GM12878 (cell line): ENCODE results near the gene GPR87. TPM values are rescaled to one million over a fixed set of nuclear protein-coding genes. Genes with fewer than 3 reads are reported as not detected.

Experiments used
- ATAC-seq: fragments of 200-7000 bp; cut with Tn5 transposase; 3 replicates; pipeline ENCODE4 v1.9.1; 2020; ENCODE audit warnings: mild to moderate bottlenecking, moderate library complexity
- BruUV-seq: library from RNA; stranded (reverse); fragments of 400-500 nt; replicated peaks from 2 replicates; lab custom pipeline; 2021; lab: Mats Ljungman, UMichigan
- CTCF ChIA-PET: fragments of 300-600 bp; sonication (Branson Sonifier 250); formaldehyde crosslinking; extraction: SDS; loops from one replicate; lab custom pipeline; 2021; ENCODE audit warnings: inconsistent platforms; lab: Yijun Ruan, JAX
- POLR2A ChIA-PET: fragments of 350-600 bp; formaldehyde crosslinking; extraction: SDS; loops from one replicate; lab custom pipeline; 2021; ENCODE audit warnings: inconsistent platforms; lab: Charles Lee
- RAD21 ChIA-PET: fragments of 300-600 bp; sonication (Branson Sonifier 250); formaldehyde crosslinking; loops from one replicate; lab custom pipeline; 2023; ENCODE audit warnings: antibody characterized with exemption; ENCODE audit not compliant: unreplicated experiment; lab: Charles Lee
- SMC1A ChIA-PET: fragments of 300-600 bp; sonication (Branson Sonifier 250); formaldehyde crosslinking; loops from one replicate; lab custom pipeline; 2023; ENCODE audit not compliant: unreplicated experiment, uncharacterized antibody; lab: Charles Lee
- DNase-seq: peaks from one replicate; pipeline ENCODE4 v3.0.0-alpha.2; 2011; ENCODE audit warnings: low read depth, low spot score
- FAIRE-seq: peaks from 3 replicates; lab custom pipeline; 2011; peaks lifted over from hg19 to GRCh38; lab: Jason Lieb, UNC
- H2AFZ ChIP-seq: 2 replicates; pipeline ENCODE4 v1.6.0; 2011; ENCODE audit warnings: low read depth, low read length, control low read depth; ENCODE audit not compliant: control insufficient read depth
- H3K27ac ChIP-seq: 2 replicates; pipeline ENCODE4 v1.5.1; 2011; ENCODE audit warnings: control low read depth; ENCODE audit not compliant: control insufficient read depth, insufficient read depth
- H3K27me3 ChIP-seq, 2 experiments: replicated peaks in 1 of 2; 2 replicates each; pipeline versions ENCODE4 v1.6.0 to v1.6.1; 2011; ENCODE audit warnings: low read length in 1 of 2; ENCODE audit not compliant: control insufficient read depth in 2 of 2, insufficient read depth in 2 of 2
- H3K36me3 ChIP-seq, 2 experiments: 2 replicates each; pipeline ENCODE4 v1.5.1; 2011; ENCODE audit warnings: low read length in 1 of 2; ENCODE audit not compliant: control insufficient read depth in 2 of 2, insufficient read depth in 2 of 2
- H3K4me1 ChIP-seq: 2 replicates; pipeline ENCODE4 v1.6.1; 2011; ENCODE audit warnings: mild to moderate bottlenecking, low read length, moderate library complexity, mixed read lengths; ENCODE audit not compliant: control insufficient read depth, insufficient read depth
- H3K4me2 ChIP-seq: 2 replicates; pipeline ENCODE4 v1.6.0; 2011; ENCODE audit warnings: control low read depth; ENCODE audit not compliant: control insufficient read depth, insufficient read depth
- H3K4me3 ChIP-seq: fragments of 200-600 bp; sonication (generic); 2 replicates; pipeline ENCODE4 v1.5.1; 2016
- H3K79me2 ChIP-seq: 2 replicates; pipeline ENCODE4 v1.6.0; 2011; ENCODE audit warnings: low read length; ENCODE audit not compliant: control insufficient read depth, insufficient read depth
- H3K9ac ChIP-seq: 2 replicates; pipeline ENCODE4 v1.8.0; 2011; ENCODE audit warnings: low read length, control low read depth, mixed read lengths; ENCODE audit not compliant: control insufficient read depth, insufficient read depth
- H3K9me3 ChIP-seq: replicated peaks from 3 replicates; pipeline ENCODE4 v1.5.1; 2011; ENCODE audit warnings: mild to moderate bottlenecking, low read length; ENCODE audit not compliant: control insufficient read depth, insufficient read depth
- H4K20me1 ChIP-seq: 2 replicates; pipeline ENCODE4 v1.6.0; 2011; ENCODE audit not compliant: control insufficient read depth, insufficient read depth
- NFXL1 ChIP-seq: fragments of 450-650 bp; IDR thresholded peaks from 2 replicates; pipeline ENCODE4 v1.6.1; 2017; ENCODE audit warnings: antibody characterized with exemption, mild to moderate bottlenecking, borderline replicate concordance
- POLR2A ChIP-seq: IDR thresholded peaks from 2 replicates; pipeline ENCODE4 v1.6.1; 2011; ENCODE audit warnings: low read depth, mild to moderate bottlenecking, low read length
- RAD21 ChIP-seq: IDR thresholded peaks from 2 replicates; pipeline ENCODE4 v1.6.1; 2011; ENCODE audit warnings: mild to moderate bottlenecking, low read depth, low read length, moderate library complexity; ENCODE audit not compliant: insufficient read depth
- RB1 ChIP-seq: fragments of 450-650 bp; formaldehyde crosslinking; IDR thresholded peaks from 2 replicates; pipeline ENCODE4 v1.6.1; 2017; ENCODE audit warnings: mild to moderate bottlenecking, borderline replicate concordance
- SMC3 ChIP-seq: IDR thresholded peaks from 2 replicates; pipeline ENCODE4 v1.6.1; 2011; ENCODE audit warnings: low read length, improper control_type of control experiment, borderline replicate concordance
- STAT3 ChIP-seq: IDR thresholded peaks from 2 replicates; pipeline ENCODE4 v1.6.1; 2011; ENCODE audit warnings: low read depth, low read length, improper control_type of control experiment
- ZNF384 ChIP-seq: IDR thresholded peaks from 2 replicates; pipeline ENCODE4 v1.6.1; 2012; ENCODE audit warnings: low read depth, mild to moderate bottlenecking, low read length, improper control_type of control experiment, borderline replicate concordance
- WGBS: methylation state at CpG from one replicate; pipeline ENCODE4 v1.1.6; 2016; ENCODE audit warnings: low lambda C conversion rate; ENCODE audit not compliant: insufficient replicate concordance, insufficient coverage; ENCODE audit errors: missing lambda C conversion rate; 5-methylcytosine and 5-hydroxymethylcytosine counted together
- in situ Hi-C: fragments of 300-500 bp; cut with MboI; formaldehyde crosslinking; loops from 9 replicates; pipeline ENCODE4 v1.14.3; 2018; ENCODE audit warnings: mixed read lengths
- intact Hi-C: fragments of 100-400 bp; cut with micrococcal nuclease; formaldehyde crosslinking; loops from one replicate; pipeline ENCODE4 v1.14.2; 2022; ENCODE audit not compliant: unreplicated experiment
- polyA plus RNA-seq, 11 experiments: library from polyadenylated mRNA; depleted of rRNA in 4 of 11; unstranded in 6 of 11; stranded (reverse) in 5 of 11; fragments of >200 nt; fragmentation: Nextera tagmentation in 4 of 11; fragmentation: Illumina TruSeq in 1 of 11; extraction: Ambion mirVana in 4 of 11; extraction: Trizol in 1 of 11; gene quantifications; 1 replicate in 1 of 11; 2 replicates in 10 of 11; pipeline versions ENCODE4 v1.2.1 to v1.2.3, GENCODE V29; 2011 to 2016; ENCODE audit warnings: inconsistent platforms in 2 of 11, missing spikeins in 2 of 11, low read depth in 1 of 11
- total RNA-seq, 4 experiments: library from RNA; depleted of rRNA in 3 of 4; stranded (reverse); fragments of >200 nt in 3 of 4; fragmentation: Illumina TruSeq in 1 of 4; extraction: Trizol in 1 of 4; gene quantifications; 2 replicates each; pipeline versions ENCODE4 v1.2.1 to v1.2.3, GENCODE V29; 2013 to 2021
- TF ChIP-seq, protein P1 (sequence below), 3 experiments: IDR thresholded peaks in 2 of 3; conservative IDR thresholded peaks in 1 of 3; 2 replicates each; pipeline ENCODE4 v1.5.1; 2011; ENCODE audit warnings: low read depth in 3 of 3, low read length in 3 of 3, mild to moderate bottlenecking in 3 of 3, control low read depth in 2 of 3, moderate library complexity in 2 of 3, inconsistent platforms in 1 of 3, mixed read lengths in 1 of 3; ENCODE audit not compliant: control insufficient read depth in 2 of 3, insufficient read depth in 1 of 3; ENCODE audit errors: extremely low read depth in 1 of 3
- TF ChIP-seq, protein P2 (sequence below): fragments of 450-650 bp; IDR thresholded peaks from 2 replicates; pipeline ENCODE4 v1.6.1; 2017; ENCODE audit warnings: mild to moderate bottlenecking, low read depth, inconsistent platforms; ENCODE audit not compliant: poor library complexity, severe bottlenecking
- TF ChIP-seq, protein P3 (sequence below): fragments of 450-650 bp; IDR thresholded peaks from 2 replicates; pipeline ENCODE4 v1.6.1; 2017; ENCODE audit warnings: mild to moderate bottlenecking, moderate library complexity

The GPR87 gene
- total and polyA plus RNA-seq, 10 of the 15 experiments (the other 5 are each of a cell fraction or from before 2014, with no cell fraction given), result 0.06 to 0.27 (median 0.16) TPM; not detected in 5

DNA sequence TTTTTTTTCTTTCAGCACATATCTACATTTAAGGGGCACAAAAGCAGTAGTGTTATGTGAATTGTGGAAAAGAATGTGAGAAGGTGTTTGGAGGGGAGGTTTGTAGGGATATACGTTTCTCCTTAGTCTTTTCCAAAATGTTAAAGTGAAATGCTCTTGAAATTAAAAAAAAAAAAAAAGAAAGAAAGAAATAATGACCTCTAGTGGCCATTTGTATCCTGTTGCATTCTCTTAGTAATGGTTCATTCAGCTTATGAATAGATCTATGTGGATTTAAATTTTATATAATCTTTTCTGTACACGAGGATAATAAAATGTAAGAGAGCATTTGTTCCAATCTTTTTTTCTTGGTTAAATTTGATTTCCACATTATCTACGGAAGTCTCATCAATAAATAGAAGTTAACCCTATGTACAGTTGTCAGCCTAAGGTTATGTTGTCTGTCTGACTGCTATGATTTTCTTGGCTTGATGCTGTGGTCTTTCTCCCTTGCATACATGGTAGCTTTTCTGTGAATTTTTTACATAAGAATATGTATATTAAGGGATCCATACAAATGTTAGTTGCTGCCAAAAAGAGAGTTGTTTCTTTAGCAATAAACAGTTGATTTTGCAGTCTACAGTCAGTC is 11.1 kb upstream of the GPR87 start:
- WGBS, result 2% methylated on average over 3 of the region's 3 CpGs
- H3K9ac ChIP-seq, result no peak overlapping the region
- in situ Hi-C loops, result no loop called here
- H3K4me2 ChIP-seq, result no peak overlapping the region
- CTCF ChIA-PET, result interaction anchor here (0.6 to 3.2 kb wide), 18 partner anchors 9 to 850 kb away, joined by 3 to 20 read pairs (median 4); no protein-coding TSS in a partner anchor
- FAIRE-seq (no peak), DNase-seq (no peak), ATAC-seq (peak; percentile 73)
- H4K20me1 ChIP-seq, result no peaks in the 10 kb centered on the region
- no peak overlapping the region for H3K27ac ChIP-seq
- H3K4me1 ChIP-seq, result no peaks in the 10 kb centered on the region
- no peaks in the 10 kb centered on the region for H3K9me3 ChIP-seq
- SMC1A ChIA-PET, result interaction anchor here (0.6 to 1.7 kb wide), 7 partner anchors 22 to 100 kb away, joined by 3 to 8 read pairs (median 3); no protein-coding TSS in a partner anchor
- H3K4me3 ChIP-seq, result no peak overlapping the region
- POLR2A ChIA-PET, result no interaction called here
- H3K36me3 ChIP-seq, result no peaks in the 10 kb centered on the region
- no peaks in the 10 kb centered on the region for H3K79me2 ChIP-seq
- no peak overlapping the region for H2AFZ ChIP-seq
- RAD21 ChIA-PET, result interaction anchor here (0.6 to 1.1 kb wide), 3 partner anchors 12 to 94 kb away, joined by 3 to 4 read pairs (median 3); no protein-coding TSS in a partner anchor
- BruUV-seq, result no TSS peak
- H3K27me3 ChIP-seq, result peaks cover 0 to 3% of the 10 kb centered on the region in 2 experiments; a peak in 1 of 4 replicates
- intact Hi-C loops, result loop anchor here (1.0 kb wide), 1 partner anchor 100 kb away; no protein-coding TSS in a partner anchor
- TF ChIP-seq RAD21, result 0 out of 2 replicates have a peak, but pooled peaks have one; percentile 4
- TF ChIP-seq, protein P1, sequence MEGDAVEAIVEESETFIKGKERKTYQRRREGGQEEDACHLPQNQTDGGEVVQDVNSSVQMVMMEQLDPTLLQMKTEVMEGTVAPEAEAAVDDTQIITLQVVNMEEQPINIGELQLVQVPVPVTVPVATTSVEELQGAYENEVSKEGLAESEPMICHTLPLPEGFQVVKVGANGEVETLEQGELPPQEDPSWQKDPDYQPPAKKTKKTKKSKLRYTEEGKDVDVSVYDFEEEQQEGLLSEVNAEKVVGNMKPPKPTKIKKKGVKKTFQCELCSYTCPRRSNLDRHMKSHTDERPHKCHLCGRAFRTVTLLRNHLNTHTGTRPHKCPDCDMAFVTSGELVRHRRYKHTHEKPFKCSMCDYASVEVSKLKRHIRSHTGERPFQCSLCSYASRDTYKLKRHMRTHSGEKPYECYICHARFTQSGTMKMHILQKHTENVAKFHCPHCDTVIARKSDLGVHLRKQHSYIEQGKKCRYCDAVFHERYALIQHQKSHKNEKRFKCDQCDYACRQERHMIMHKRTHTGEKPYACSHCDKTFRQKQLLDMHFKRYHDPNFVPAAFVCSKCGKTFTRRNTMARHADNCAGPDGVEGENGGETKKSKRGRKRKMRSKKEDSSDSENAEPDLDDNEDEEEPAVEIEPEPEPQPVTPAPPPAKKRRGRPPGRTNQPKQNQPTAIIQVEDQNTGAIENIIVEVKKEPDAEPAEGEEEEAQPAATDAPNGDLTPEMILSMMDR (IDR thresholded peaks at IDR 0.05 in 2 of 3, conservative IDR thresholded peaks at IDR 0.05 in 1 of 3; ENCODE audit: control insufficient read depth in 2 of 3, extremely low read depth in 1 of 3, insufficient read depth in 1 of 3, low read depth in 3 of 3, low read length in 3 of 3), result peak in 2 of 3 experiments; percentile 40 to 47; a peak in 4 of 6 replicates
- TF ChIP-seq ZNF384, result peak; percentile 93
- TF ChIP-seq, protein P2, sequence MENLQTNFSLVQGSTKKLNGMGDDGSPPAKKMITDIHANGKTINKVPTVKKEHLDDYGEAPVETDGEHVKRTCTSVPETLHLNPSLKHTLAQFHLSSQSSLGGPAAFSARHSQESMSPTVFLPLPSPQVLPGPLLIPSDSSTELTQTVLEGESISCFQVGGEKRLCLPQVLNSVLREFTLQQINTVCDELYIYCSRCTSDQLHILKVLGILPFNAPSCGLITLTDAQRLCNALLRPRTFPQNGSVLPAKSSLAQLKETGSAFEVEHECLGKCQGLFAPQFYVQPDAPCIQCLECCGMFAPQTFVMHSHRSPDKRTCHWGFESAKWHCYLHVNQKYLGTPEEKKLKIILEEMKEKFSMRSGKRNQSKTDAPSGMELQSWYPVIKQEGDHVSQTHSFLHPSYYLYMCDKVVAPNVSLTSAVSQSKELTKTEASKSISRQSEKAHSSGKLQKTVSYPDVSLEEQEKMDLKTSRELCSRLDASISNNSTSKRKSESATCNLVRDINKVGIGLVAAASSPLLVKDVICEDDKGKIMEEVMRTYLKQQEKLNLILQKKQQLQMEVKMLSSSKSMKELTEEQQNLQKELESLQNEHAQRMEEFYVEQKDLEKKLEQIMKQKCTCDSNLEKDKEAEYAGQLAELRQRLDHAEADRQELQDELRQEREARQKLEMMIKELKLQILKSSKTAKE, result no peak
- TF ChIP-seq SMC3, result peak; percentile 29; the same call in 1 of the 2 replicates
- no peak for TF ChIP-seq RB1
- TF ChIP-seq POLR2A, result no peak
- TF ChIP-seq, protein P3, sequence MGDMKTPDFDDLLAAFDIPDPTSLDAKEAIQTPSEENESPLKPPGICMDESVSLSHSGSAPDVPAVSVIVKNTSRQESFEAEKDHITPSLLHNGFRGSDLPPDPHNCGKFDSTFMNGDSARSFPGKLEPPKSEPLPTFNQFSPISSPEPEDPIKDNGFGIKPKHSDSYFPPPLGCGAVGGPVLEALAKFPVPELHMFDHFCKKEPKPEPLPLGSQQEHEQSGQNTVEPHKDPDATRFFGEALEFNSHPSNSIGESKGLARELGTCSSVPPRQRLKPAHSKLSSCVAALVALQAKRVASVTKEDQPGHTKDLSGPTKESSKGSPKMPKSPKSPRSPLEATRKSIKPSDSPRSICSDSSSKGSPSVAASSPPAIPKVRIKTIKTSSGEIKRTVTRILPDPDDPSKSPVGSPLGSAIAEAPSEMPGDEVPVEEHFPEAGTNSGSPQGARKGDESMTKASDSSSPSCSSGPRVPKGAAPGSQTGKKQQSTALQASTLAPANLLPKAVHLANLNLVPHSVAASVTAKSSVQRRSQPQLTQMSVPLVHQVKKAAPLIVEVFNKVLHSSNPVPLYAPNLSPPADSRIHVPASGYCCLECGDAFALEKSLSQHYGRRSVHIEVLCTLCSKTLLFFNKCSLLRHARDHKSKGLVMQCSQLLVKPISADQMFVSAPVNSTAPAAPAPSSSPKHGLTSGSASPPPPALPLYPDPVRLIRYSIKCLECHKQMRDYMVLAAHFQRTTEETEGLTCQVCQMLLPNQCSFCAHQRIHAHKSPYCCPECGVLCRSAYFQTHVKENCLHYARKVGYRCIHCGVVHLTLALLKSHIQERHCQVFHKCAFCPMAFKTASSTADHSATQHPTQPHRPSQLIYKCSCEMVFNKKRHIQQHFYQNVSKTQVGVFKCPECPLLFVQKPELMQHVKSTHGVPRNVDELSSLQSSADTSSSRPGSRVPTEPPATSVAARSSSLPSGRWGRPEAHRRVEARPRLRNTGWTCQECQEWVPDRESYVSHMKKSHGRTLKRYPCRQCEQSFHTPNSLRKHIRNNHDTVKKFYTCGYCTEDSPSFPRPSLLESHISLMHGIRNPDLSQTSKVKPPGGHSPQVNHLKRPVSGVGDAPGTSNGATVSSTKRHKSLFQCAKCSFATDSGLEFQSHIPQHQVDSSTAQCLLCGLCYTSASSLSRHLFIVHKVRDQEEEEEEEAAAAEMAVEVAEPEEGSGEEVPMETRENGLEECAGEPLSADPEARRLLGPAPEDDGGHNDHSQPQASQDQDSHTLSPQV, result no peak
- no peak for TF ChIP-seq STAT3
- no peak for TF ChIP-seq NFXL1
